A549 (cell line): ENCODE results near the gene MAG. TPM values are rescaled to one million over a fixed set of nuclear protein-coding genes. Genes with fewer than 3 reads are reported as not detected.
A peak's percentile ranks its signal among the peaks of the same experiment; 100 is the strongest.

Experiments used
- ATAC-seq, 2 experiments: fragments of 200-7000 bp in 1 of 2; fragments of >200 bp in 1 of 2; cut with Nextera tagmentation in 1 of 2; cut with Tn5 transposase in 1 of 2; 3 replicates each; pipeline versions ENCODE4 v1.8.0 to v1.9.1; 2018 to 2020; ENCODE audit warnings: mild to moderate bottlenecking in 1 of 2, moderate library complexity in 1 of 2
- CTCF ChIA-PET: fragments of 300-600 bp; sonication (Branson Sonifier 250); formaldehyde crosslinking; extraction: SDS; loops from one replicate; lab custom pipeline; 2021; ENCODE audit warnings: antibody characterized with exemption, inconsistent platforms; lab: Yijun Ruan, JAX
- POLR2A ChIA-PET: fragments of 350-600 bp; formaldehyde crosslinking; extraction: SDS; loops from one replicate; lab custom pipeline; 2021; ENCODE audit warnings: antibody characterized with exemption, inconsistent platforms; lab: Yijun Ruan, JAX
- DNase-seq, 2 experiments: peaks; one replicate each; pipeline versions ENCODE4 v3.0.0 to v3.0.0-alpha.2; 2011 to 2016; ENCODE audit warnings: low read depth in 1 of 2, low spot score in 1 of 2
- FAIRE-seq: peaks from 2 replicates; lab custom pipeline; 2011; peaks lifted over from hg19 to GRCh38; lab: Jason Lieb, UNC
- H3K27ac ChIP-seq, 2 experiments: fragments of >200 bp; sonication (Bioruptor Twin); formaldehyde crosslinking; 3 replicates each; pipeline ENCODE4 v1.5.1; 2016 to 2017
- H3K4me1 ChIP-seq: fragments of >200 bp; sonication (Bioruptor Twin); formaldehyde crosslinking; 3 replicates; pipeline ENCODE4 v1.6.1; 2016
- H3K4me2 ChIP-seq: fragments of >200 bp; sonication (Bioruptor Twin); formaldehyde crosslinking; 3 replicates; pipeline ENCODE4 v1.6.1; 2016
- H3K4me3 ChIP-seq: fragments of >200 bp; sonication (Bioruptor Twin); formaldehyde crosslinking; 3 replicates; pipeline ENCODE4 v1.5.1; 2016
- H3K9me3 ChIP-seq: fragments of >200 bp; sonication (Bioruptor Twin); formaldehyde crosslinking; 3 replicates; pipeline ENCODE4 v1.6.1; 2016
- CTCF ChIP-seq: fragments of >200 bp; sonication (Bioruptor Twin); formaldehyde crosslinking; IDR thresholded peaks from 3 replicates; pipeline ENCODE4 v1.5.1; 2016
- EHF ChIP-seq: fragments of 250-450 bp; sonication (Bioruptor Pico); IDR thresholded peaks from 2 replicates; pipeline ENCODE4 v1.5.0; 2020; ENCODE audit warnings: mild to moderate bottlenecking
- FOSB ChIP-seq: fragments of 250-450 bp; sonication (Bioruptor Pico); IDR thresholded peaks from 2 replicates; pipeline ENCODE4 v1.5.0; 2020; ENCODE audit warnings: mild to moderate bottlenecking, moderate library complexity
- FOSL2 ChIP-seq, 2 experiments: fragments of 450-650 bp in 1 of 2; fragments of >200 bp in 1 of 2; sonication (Bioruptor Twin) in 1 of 2; formaldehyde crosslinking; IDR thresholded peaks; 2 replicates each; pipeline versions ENCODE4 v1.5.0 to v1.6.1; 2016 to 2020; ENCODE audit warnings: mild to moderate bottlenecking in 1 of 2, moderate library complexity in 1 of 2
- FOXS1 ChIP-seq: fragments of 250-450 bp; sonication (Bioruptor Pico); IDR thresholded peaks from 2 replicates; pipeline ENCODE4 v1.5.0; 2020; ENCODE audit warnings: mild to moderate bottlenecking, moderate library complexity
- GATA3 ChIP-seq: IDR thresholded peaks from 2 replicates; pipeline ENCODE4 v1.6.1; 2012; ENCODE audit warnings: borderline replicate concordance
- HDAC2 ChIP-seq: fragments of 200-600 bp; sonication (generic); IDR thresholded peaks from 2 replicates; pipeline ENCODE4 v1.6.1; 2016
- JUN ChIP-seq, 2 experiments: fragments of >200 bp; sonication (Bioruptor Twin); formaldehyde crosslinking; IDR thresholded peaks; 2 replicates in 1 of 2; 3 replicates in 1 of 2; pipeline ENCODE4 v1.6.1; 2016 to 2017
- JUNB ChIP-seq: fragments of >200 bp; sonication (Bioruptor Twin); formaldehyde crosslinking; IDR thresholded peaks from 2 replicates; pipeline ENCODE4 v1.6.1; 2016
- KDM1A ChIP-seq: fragments of 200-600 bp; sonication (generic); IDR thresholded peaks from 2 replicates; pipeline ENCODE4 v1.6.1; 2016; ENCODE audit warnings: low read depth, mild to moderate bottlenecking
- KDM5A ChIP-seq: fragments of 200-600 bp; sonication (generic); IDR thresholded peaks from 2 replicates; pipeline ENCODE4 v1.6.1; 2016; ENCODE audit warnings: antibody characterized with exemption, mild to moderate bottlenecking
- MAX ChIP-seq: IDR thresholded peaks from 2 replicates; pipeline ENCODE4 v1.6.1; 2012
- MAZ ChIP-seq: fragments of 150-350 bp; IDR thresholded peaks from 2 replicates; pipeline ENCODE4 v1.6.1; 2014; ENCODE audit warnings: antibody characterized with exemption, low read depth, low read length, borderline replicate concordance
- NFE2L2 ChIP-seq: fragments of 150-350 bp; conservative IDR thresholded peaks from 2 replicates; pipeline ENCODE4 v1.6.1; 2014; ENCODE audit warnings: low read length
- NR3C1 ChIP-seq: fragments of >200 bp; sonication (Bioruptor Twin); formaldehyde crosslinking; IDR thresholded peaks from 3 replicates; pipeline ENCODE4 v1.6.1; 2017
- POLR2A ChIP-seq: IDR thresholded peaks from 2 replicates; pipeline ENCODE4 v1.6.1; 2012; ENCODE audit warnings: mild to moderate bottlenecking, low read length
- POLR2AphosphoS2 ChIP-seq: conservative IDR thresholded peaks from 2 replicates; pipeline ENCODE4 v1.6.1; 2012; ENCODE audit warnings: low read length, improper control_type of control experiment, inconsistent platforms
- RAD21 ChIP-seq, 2 experiments: fragments of >200 bp in 1 of 2; sonication (Bioruptor Twin) in 1 of 2; formaldehyde crosslinking in 1 of 2; IDR thresholded peaks in 1 of 2; conservative IDR thresholded peaks in 1 of 2; 2 replicates in 1 of 2; 3 replicates in 1 of 2; pipeline ENCODE4 v1.6.1; 2012 to 2018; ENCODE audit warnings: inconsistent platforms in 1 of 2
- RARB ChIP-seq: fragments of 250-450 bp; sonication (Bioruptor Pico); IDR thresholded peaks from 2 replicates; pipeline ENCODE4 v1.8.0; 2021; ENCODE audit warnings: mild to moderate bottlenecking, moderate library complexity
- REST ChIP-seq: fragments of 200-600 bp; sonication (generic); IDR thresholded peaks from 2 replicates; pipeline ENCODE4 v1.6.1; 2016; ENCODE audit warnings: antibody characterized with exemption, mild to moderate bottlenecking, moderate library complexity
- RFX5 ChIP-seq: fragments of 450-650 bp; IDR thresholded peaks from 2 replicates; pipeline ENCODE4 v1.7.1; 2014; ENCODE audit warnings: antibody characterized with exemption, mild to moderate bottlenecking, moderate library complexity
- SMC3 ChIP-seq: fragments of >200 bp; sonication (Bioruptor Twin); formaldehyde crosslinking; IDR thresholded peaks from 3 replicates; pipeline ENCODE4 v1.6.1; 2018; ENCODE audit warnings: inconsistent platforms
- ZNF302 ChIP-seq: fragments of 250-450 bp; sonication (Bioruptor Pico); IDR thresholded peaks from 2 replicates; pipeline ENCODE4 v1.9.0; 2021; ENCODE audit warnings: inconsistent platforms, mild to moderate bottlenecking, moderate library complexity
- ZSCAN20 ChIP-seq: fragments of 250-450 bp; sonication (Bioruptor Pico); IDR thresholded peaks from 2 replicates; pipeline ENCODE4 v1.8.0; 2022; ENCODE audit warnings: mild to moderate bottlenecking, moderate library complexity
- WGBS: methylation state at CpG from one replicate; pipeline ENCODE4 v1.1.6; 2017; ENCODE audit errors: missing lambda C conversion rate; 5-methylcytosine and 5-hydroxymethylcytosine counted together
- polyA plus RNA-seq, 4 experiments: library from polyadenylated mRNA; depleted of rRNA in 3 of 4; stranded (reverse); fragments of >200 nt; fragmentation: RNase III in 1 of 4; extraction: RNeasy Plus Mini Kit Qiagen cat#74134 plus additional on column Dnase treatment in 1 of 4; gene quantifications; 2 replicates in 3 of 4; 3 replicates in 1 of 4; pipeline ENCODE4 v1.2.3, GENCODE V29; 2011 to 2017

Gene MAG
- polyA plus RNA-seq, 2 of the 4 experiments (the other 2 are of a cell fraction) = not detected

GRCh38 chr19:35352177-35352447, 60.2 kb downstream of the MAG start:
- Histone ChIP-seq H3K4me3 (no peak overlapping the region), H3K4me2 (no peak overlapping the region), H3K9me3 (no peaks in the 10 kb centered on the region), H3K4me1 (no peaks in the 10 kb centered on the region), H3K27ac (no peak overlapping the region)
- FAIRE-seq (no peak), DNase-seq (no peak), ATAC-seq (no peak; a peak in 1 of 6 replicates)
- CTCF ChIA-PET = interaction anchor here (0.6 to 15.0 kb wide), 59 partner anchors 8 to 522 kb away, joined by 3 to 368 read pairs (median 5); partner anchors contain the start of genes FAM187B, FFAR2 and KRTDAP
- WGBS = 64% methylated on average over 18 of the region's 18 CpGs
- POLR2A ChIA-PET = no interaction called here
- TF ChIP-seq JUNB (no peak), KDM1A (no peak), FOSB (CRISPR knock-in tag) (no peak), POLR2A (no peak), FOSL2 (IDR thresholded peaks at IDR 0.05) (no peak), FOSL2 (CRISPR knock-in tag; IDR thresholded peaks at IDR 0.05) (no peak), ZSCAN20 (CRISPR knock-in tag) (no peak), RARB (CRISPR knock-in tag) (no peak), RAD21 (conservative IDR thresholded peaks at IDR 0.05 in 1 of 2, IDR thresholded peaks at IDR 0.05 in 1 of 2) (no peak), NR3C1 (no peak), POLR2AphosphoS2 (no peak), GATA3 (no peak), RFX5 (no peak), KDM5A (no peak), NFE2L2 (no peak), SMC3 (no peak), HDAC2 (no peak), EHF (no peak)

GRCh38 chr19:35352448-35353304, 60.7 kb downstream of the MAG start:
- Histone ChIP-seq H3K27ac (no peak overlapping the region), H3K4me1 (no peaks in the 10 kb centered on the region), H3K4me2 (peak overlapping the region; percentile 19; the same call in 2 of the 3 replicates), H3K9me3 (no peaks in the 10 kb centered on the region), H3K4me3 (no peak overlapping the region)
- DNase-seq (peak; percentile 87 to 98), ATAC-seq (peak; percentile 77 to 88), FAIRE-seq (peak; percentile 97)
- ChIA-PET CTCF (interaction anchor here (0.6 to 15.0 kb wide), 80 partner anchors 8 to 522 kb away, joined by 3 to 368 read pairs (median 5); partner anchors contain the start of genes FAM187B, FFAR2 and KRTDAP), POLR2A (interaction anchor here (1.1 to 1.2 kb wide), 2 partner anchors 143 to 158 kb away, joined by 3 to 5 read pairs; no protein-coding TSS in a partner anchor)
- TF ChIP-seq CTCF (peak; percentile 98), JUN (IDR thresholded peaks at IDR 0.05) (no peak), JUNB (no peak), FOXS1 (no peak), SMC3 (peak; percentile 95), REST (no peak), ZNF302 (CRISPR knock-in tag) (no peak), RAD21 (conservative IDR thresholded peaks at IDR 0.05 in 1 of 2, IDR thresholded peaks at IDR 0.05 in 1 of 2) (peak; percentile 98 to 99), MAZ (peak; percentile 63; the same call in 1 of the 2 replicates), MAX (peak; percentile 50; the same call in 1 of the 2 replicates)
- WGBS = 27% methylated on average over 32 of the region's 32 CpGs
